B cell (primary cell): Measurements from ENCODE around the gene LMNTD1. TPM values are rescaled to one million over a fixed set of nuclear protein-coding genes. Genes with fewer than 3 reads are reported as not detected.

ENCODE experiments used
- ATAC-seq: fragments of 200-7000 bp; cut with Tn5 transposase; one replicate; pipeline ENCODE4 v1.10.0; 2021; ENCODE audit warnings: low read depth, mild to moderate bottlenecking, moderate number of reproducible peaks, moderate library complexity
- CTCF ChIA-PET: fragments of 350-600 bp; sonication (Branson Sonifier 250); formaldehyde crosslinking; loops from one replicate; lab custom pipeline; 2021; ENCODE audit warnings: antibody characterized with exemption, inconsistent platforms; lab: Charles Lee
- POLR2A ChIA-PET: fragments of 350-600 bp; sonication (Branson Sonifier 250); formaldehyde crosslinking; loops from one replicate; lab custom pipeline; 2021; ENCODE audit warnings: antibody characterized with exemption; lab: Charles Lee
- DNase-seq: peaks from one replicate; pipeline ENCODE4 v3.0.0; 2013
- H2AFZ ChIP-seq: 2 replicates; pipeline ENCODE4 v1.6.1; 2012; ENCODE audit warnings: mild to moderate bottlenecking, low read depth, low read length; ENCODE audit not compliant: insufficient read depth, poor library complexity, severe bottlenecking
- H3K27ac ChIP-seq, 2 donors: 1 replicate in 1 of 2; 2 replicates in 1 of 2; pipeline ENCODE4 v1.5.1; 2012 to 2013; ENCODE audit warnings: low read length in 2 of 2, mild to moderate bottlenecking in 2 of 2, moderate library complexity in 1 of 2
- H3K27me3 ChIP-seq, 4 experiments: fragments of 200-600 bp in 1 of 4; sonication (generic) in 1 of 4; replicated peaks in 1 of 4; 1 replicate in 2 of 4; 2 replicates in 2 of 4; pipeline versions ENCODE4 v1.6.1 to v1.7.0; 2013 to 2016; ENCODE audit warnings: low read length in 3 of 4, mild to moderate bottlenecking in 2 of 4, mixed read lengths in 1 of 4, moderate library complexity in 1 of 4; ENCODE audit not compliant: insufficient read depth in 4 of 4, control insufficient read depth in 3 of 4; ENCODE audit errors: control extremely low read depth in 1 of 4
- H3K36me3 ChIP-seq, 2 experiments: replicated peaks in 1 of 2; 1 replicate in 1 of 2; 2 replicates in 1 of 2; pipeline versions ENCODE4 v1.6.1 to v1.7.1; 2013; ENCODE audit warnings: low read length in 1 of 2; ENCODE audit not compliant: insufficient read depth in 2 of 2, control insufficient read depth in 1 of 2; ENCODE audit errors: control extremely low read depth in 1 of 2, extremely low read depth in 1 of 2
- H3K4me1 ChIP-seq, 2 donors: fragments of 200-600 bp in 1 of 2; sonication (generic) in 1 of 2; 1 replicate in 1 of 2; 2 replicates in 1 of 2; pipeline versions ENCODE4 v1.5.1 to v1.6.1; 2013 to 2017; ENCODE audit warnings: low read length in 2 of 2; ENCODE audit not compliant: control insufficient read depth in 2 of 2, insufficient read depth in 2 of 2
- H3K4me2 ChIP-seq: replicated peaks from 2 replicates; pipeline ENCODE3; 2012; ENCODE audit warnings: mild to moderate bottlenecking, low read depth, low read length; ENCODE audit not compliant: poor library complexity, severe bottlenecking
- H3K4me3 ChIP-seq, 5 experiments: fragments of 200-600 bp in 1 of 5; sonication (generic) in 1 of 5; 1 replicate in 3 of 5; 2 replicates in 2 of 5; pipeline versions ENCODE4 v1.5.1 to v1.7.0; 2011 to 2016; ENCODE audit warnings: low read length in 4 of 5, mild to moderate bottlenecking in 4 of 5, low read depth in 2 of 5, control low read depth in 1 of 5, moderate library complexity in 1 of 5; ENCODE audit not compliant: insufficient read depth in 1 of 5; ENCODE audit errors: control extremely low read depth in 1 of 5, extremely low read depth in 1 of 5
- H3K79me2 ChIP-seq: fragments of 200-600 bp; sonication (generic); one replicate; pipeline ENCODE4 v1.6.0; 2016; ENCODE audit warnings: low read length; ENCODE audit not compliant: control insufficient read depth, insufficient read depth
- H3K9ac ChIP-seq: fragments of 200-600 bp; sonication (generic); 2 replicates; pipeline ENCODE4 v1.6.1; 2017; ENCODE audit warnings: mild to moderate bottlenecking, low read length, moderate library complexity
- H3K9me3 ChIP-seq, 3 donors: one replicate each; pipeline versions ENCODE4 v1.6.1 to v1.7.1; 2013; ENCODE audit warnings: low read length in 2 of 3; ENCODE audit not compliant: control insufficient read depth in 2 of 3, insufficient read depth in 1 of 3; ENCODE audit errors: control extremely low read depth in 1 of 3
- H4K20me1 ChIP-seq: 2 replicates; pipeline ENCODE4 v1.6.0; 2012; ENCODE audit warnings: mild to moderate bottlenecking, low read length; ENCODE audit not compliant: insufficient read depth, control insufficient read depth, poor library complexity, severe bottlenecking
- H3K27ac Mint-ChIP-seq: one replicate; pipeline ENCODE4 v1.8.0; 2021; ENCODE audit warnings: mixed read lengths
- H3K27me3 Mint-ChIP-seq: one replicate; pipeline ENCODE4 v1.8.0; 2021; ENCODE audit warnings: mixed read lengths
- H3K4me1 Mint-ChIP-seq: one replicate; pipeline ENCODE4 v1.8.0; 2021; ENCODE audit warnings: mixed read lengths
- H3K4me3 Mint-ChIP-seq: one replicate; pipeline ENCODE4 v1.8.0; 2021; ENCODE audit warnings: mixed read lengths
- H3K9me3 Mint-ChIP-seq: one replicate; pipeline ENCODE4 v1.8.0; 2022; ENCODE audit warnings: mixed read lengths; ENCODE audit not compliant: insufficient read depth
- CTCF ChIP-seq: fragments of 200-600 bp; IDR thresholded peaks from one replicate; pipeline ENCODE4 v1.8.0; 2022; ENCODE audit warnings: antibody characterized with exemption, mild to moderate bottlenecking
- EZH2 ChIP-seq: IDR thresholded peaks from 2 replicates; pipeline ENCODE4 v1.6.1; 2012; ENCODE audit warnings: borderline replicate concordance, low read depth, mild to moderate bottlenecking, moderate library complexity, low read length; ENCODE audit not compliant: insufficient read depth, poor library complexity, severe bottlenecking
- WGBS: methylation state at CpG from one replicate; pipeline ENCODE4 v1.1.5; 2013; ENCODE audit warnings: missing lambda C conversion rate; ENCODE audit not compliant: insufficient coverage; 5-methylcytosine and 5-hydroxymethylcytosine counted together
- intact Hi-C: fragments of 100-400 bp; cut with micrococcal nuclease; formaldehyde crosslinking; loops from one replicate; pipeline ENCODE4 v1.10.0; 2022
- polyA plus RNA-seq: library from polyadenylated mRNA; depleted of rRNA; stranded (reverse); fragments of >200 nt; gene quantifications from 2 replicates; pipeline ENCODE4 v1.2.3, GENCODE V29; 2012
- total RNA-seq, 2 donors: library from RNA; stranded (reverse); fragments of 120-200 nt in 1 of 2; gene quantifications; 1 replicate in 1 of 2; 2 replicates in 1 of 2; pipeline versions ENCODE4 v1.2.3 to v1.2.4, GENCODE V29; 2013 to 2022

Gene LMNTD1
- total and polyA plus RNA-seq, 2 donors (not counting 1 experiment from before 2014, with no cell fraction given) = not detected

GRCh38 chr12:25500651-25501050, 52.4 kb downstream of the LMNTD1 start:
- no peaks in the 10 kb centered on the region for H3K4me1 ChIP-seq
- Mint-ChIP-seq H3K27me3 (peaks cover 13% of the 10 kb centered on the region), H3K4me1 (no peaks in the 10 kb centered on the region), H3K4me3 (no peak overlapping the region), H3K27ac (no peak overlapping the region), H3K9me3 (no peaks in the 10 kb centered on the region)
- 91% methylated on average over 5 of the region's 6 CpGs for WGBS
- no peak overlapping the region for H3K4me2 ChIP-seq
- no peak overlapping the region for H2AFZ ChIP-seq
- H3K36me3 ChIP-seq = no peaks in the 10 kb centered on the region
- CTCF ChIA-PET = no interaction called here
- H3K27ac ChIP-seq = no peak overlapping the region
- ATAC-seq (no peak), DNase-seq (no peak)
- H3K4me3 ChIP-seq = no peak overlapping the region
- no peak overlapping the region for H3K9ac ChIP-seq
- H3K9me3 ChIP-seq = peaks cover 0 to 2% (median 0%) of the 10 kb centered on the region in 3 donors
- no peaks in the 10 kb centered on the region for H3K79me2 ChIP-seq
- intact Hi-C loops = no loop called here
- TF ChIP-seq EZH2 (no peak), CTCF (no peak)
- H3K27me3 ChIP-seq = peaks cover 0 to 2% (median 0%) of the 10 kb centered on the region in 4 experiments
- POLR2A ChIA-PET = no interaction called here
- H4K20me1 ChIP-seq = no peaks in the 10 kb centered on the region

GRCh38 chr12:25497021-25497420, 56.1 kb downstream of the LMNTD1 start:
- ATAC-seq = no peak
- intact Hi-C loops = no loop called here

More at GRCh38 chr12:25497021-25497420, 56.1 kb downstream of the LMNTD1 start:
- ChIA-PET CTCF (no interaction called here), POLR2A (no interaction called here)
- no peaks in the 10 kb centered on the region for H4K20me1 ChIP-seq
- WGBS = 96% methylated on average over 5 of the region's 7 CpGs
- Mint-ChIP-seq H3K9me3 (no peaks in the 10 kb centered on the region), H3K27ac (no peak overlapping the region), H3K4me1 (no peaks in the 10 kb centered on the region), H3K4me3 (no peak overlapping the region), H3K27me3 (peaks cover 15% of the 10 kb centered on the region)
- H3K79me2 ChIP-seq = no peaks in the 10 kb centered on the region
- TF ChIP-seq CTCF (no peak), EZH2 (no peak)
- peaks cover 0 to 2% (median 0%) of the 10 kb centered on the region in 3 donors for H3K9me3 ChIP-seq
- H3K4me3 ChIP-seq = no peak overlapping the region
- DNase-seq = no peak
- no peak overlapping the region for H3K27ac ChIP-seq
- no peak overlapping the region for H3K4me2 ChIP-seq
- H3K4me1 ChIP-seq = no peaks in the 10 kb centered on the region
- H3K36me3 ChIP-seq = no peaks in the 10 kb centered on the region
- H3K9ac ChIP-seq = no peak overlapping the region
- no peaks in the 10 kb centered on the region for H3K27me3 ChIP-seq
- H2AFZ ChIP-seq = no peak overlapping the region
